ENCODE results near the gene SLC47A2. TPM values are rescaled to one million over a fixed set of nuclear protein-coding genes. Genes with fewer than 3 reads are reported as not detected.
A peak's percentile ranks its signal among the peaks of the same experiment; 100 is the strongest.

The SLC47A2 gene
- total RNA-seq, 1 donor from 2014 or later: not detected

DNA sequence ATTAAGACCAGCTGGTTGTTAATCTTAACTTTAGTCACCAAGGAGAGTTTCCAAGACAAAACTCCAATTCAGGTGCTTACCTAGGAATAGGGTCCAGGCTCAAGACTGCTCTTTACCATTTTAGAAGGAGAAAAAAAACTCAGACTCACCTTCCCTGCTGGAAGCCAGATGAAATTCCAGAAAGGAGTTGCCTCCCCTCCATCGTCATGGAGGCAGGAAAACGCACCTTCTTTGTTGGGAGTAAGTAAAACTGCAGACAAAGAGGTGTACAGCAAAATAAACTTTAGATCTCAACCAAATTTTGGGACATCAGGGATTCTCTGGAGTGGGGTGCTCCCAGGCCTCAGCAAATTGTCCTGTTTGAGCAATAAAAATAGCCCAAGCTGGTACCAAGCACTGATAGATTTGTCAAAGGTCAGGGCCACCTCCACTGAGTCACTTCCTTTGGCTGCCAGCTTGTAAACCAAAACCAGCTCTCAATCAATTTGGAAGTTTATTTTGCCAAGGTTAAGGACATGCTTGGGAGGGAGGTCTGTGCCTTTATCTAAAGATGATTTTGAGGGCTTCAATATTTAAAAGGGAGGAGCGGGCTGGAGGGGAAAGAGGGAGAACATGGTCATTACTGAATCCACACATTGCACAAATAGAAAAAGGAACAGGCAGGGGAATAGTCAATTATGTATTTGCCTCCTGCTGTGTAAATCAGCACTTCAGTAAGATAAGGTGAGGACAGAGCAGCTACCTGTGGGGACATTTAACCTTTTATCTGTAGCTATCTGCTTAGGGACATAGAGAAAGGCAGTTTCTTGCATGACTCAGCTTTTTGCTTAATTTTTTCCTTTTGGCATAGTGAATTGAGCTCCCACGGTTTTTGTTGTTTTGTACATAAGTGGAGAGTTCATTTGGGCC, 69.3 kb downstream of the SLC47A2 start:
- DNase-seq (ENCODE audit: low spot score): peak; percentile 76

DNA sequence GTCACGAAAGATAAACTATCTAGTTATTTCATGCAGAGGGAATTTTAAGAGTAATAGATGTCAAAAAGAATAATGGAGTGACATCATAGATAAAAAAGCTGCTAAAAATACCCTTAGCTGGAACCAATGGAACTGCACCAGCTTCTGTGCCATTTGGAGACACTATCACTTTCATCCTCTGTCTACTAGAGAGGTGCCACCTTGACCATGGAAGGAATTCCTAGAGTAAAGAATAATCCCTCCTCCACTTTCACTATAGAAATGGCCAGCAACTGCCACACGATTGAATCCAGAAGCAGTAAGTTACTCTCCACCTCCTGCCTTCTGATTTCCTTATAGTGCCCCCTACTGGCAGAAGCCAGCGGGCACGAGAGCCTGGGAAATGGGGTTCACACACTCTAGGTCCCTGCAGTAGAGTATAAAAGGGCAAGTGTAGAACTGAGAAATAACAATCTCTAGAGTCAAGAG, 70.6 kb downstream of the SLC47A2 start:
- DNase-seq (ENCODE audit: low spot score): peak; percentile 81

DNA sequence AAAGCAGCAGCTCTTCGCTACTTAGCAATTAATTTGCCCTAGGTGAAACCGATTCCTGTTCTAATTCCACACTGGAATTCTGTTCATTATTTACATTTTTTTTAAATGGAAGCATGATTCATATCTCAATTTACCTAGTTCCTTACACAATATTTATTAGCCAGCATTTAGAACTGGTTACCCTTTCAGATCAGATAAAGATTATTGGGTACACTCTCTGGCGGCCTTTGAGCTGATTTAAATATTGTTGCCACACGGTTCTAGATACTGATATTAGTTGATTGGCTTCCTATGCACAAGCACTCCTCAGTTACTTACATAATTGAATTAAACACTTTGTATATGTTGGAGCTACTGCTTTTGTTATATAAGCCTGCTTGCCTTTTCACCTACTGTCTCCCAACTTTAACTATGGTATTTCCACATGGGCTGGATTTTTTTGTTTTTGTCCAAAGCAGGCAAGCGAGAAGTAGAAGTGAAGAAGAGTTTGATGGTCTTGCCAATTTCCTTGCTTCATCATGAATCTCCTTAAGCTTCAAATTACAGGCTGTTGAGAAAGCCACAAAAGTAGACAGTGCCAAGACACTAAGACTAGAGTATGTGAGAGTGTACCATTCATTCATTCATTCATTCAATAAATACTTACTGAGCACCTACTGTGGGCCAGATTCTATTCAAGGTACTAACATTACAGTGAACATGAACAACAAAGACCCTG, 71.7 kb downstream of the SLC47A2 start:
- no peak for DNase-seq (ENCODE audit: low spot score)

DNA sequence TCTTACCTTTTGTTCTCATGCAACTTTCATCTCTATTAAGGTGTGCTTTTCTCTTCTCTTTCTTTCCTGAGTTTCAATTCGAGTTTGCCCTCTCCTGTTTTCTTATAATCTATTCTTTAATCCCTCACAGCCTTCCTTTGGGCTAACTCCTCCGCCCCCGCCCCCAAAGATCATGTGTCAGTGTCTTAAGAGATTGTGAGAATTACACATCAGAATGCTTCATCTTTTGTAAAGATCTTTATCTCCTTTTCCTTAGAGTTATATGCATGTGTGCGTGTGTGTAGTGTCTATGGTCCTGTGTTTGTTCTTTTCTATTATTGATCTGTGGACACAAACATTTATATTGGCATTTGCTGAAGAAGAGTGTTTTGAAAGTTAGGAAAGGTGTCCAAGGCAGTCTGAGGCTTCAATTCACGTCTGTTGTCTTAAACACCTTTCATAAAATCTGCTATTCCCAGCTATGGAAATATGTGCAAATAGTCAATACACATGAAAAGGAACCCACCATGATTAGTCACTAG, 74.0 kb downstream of the SLC47A2 start:
- DNase-seq (ENCODE audit: low spot score): no peak

DNA sequence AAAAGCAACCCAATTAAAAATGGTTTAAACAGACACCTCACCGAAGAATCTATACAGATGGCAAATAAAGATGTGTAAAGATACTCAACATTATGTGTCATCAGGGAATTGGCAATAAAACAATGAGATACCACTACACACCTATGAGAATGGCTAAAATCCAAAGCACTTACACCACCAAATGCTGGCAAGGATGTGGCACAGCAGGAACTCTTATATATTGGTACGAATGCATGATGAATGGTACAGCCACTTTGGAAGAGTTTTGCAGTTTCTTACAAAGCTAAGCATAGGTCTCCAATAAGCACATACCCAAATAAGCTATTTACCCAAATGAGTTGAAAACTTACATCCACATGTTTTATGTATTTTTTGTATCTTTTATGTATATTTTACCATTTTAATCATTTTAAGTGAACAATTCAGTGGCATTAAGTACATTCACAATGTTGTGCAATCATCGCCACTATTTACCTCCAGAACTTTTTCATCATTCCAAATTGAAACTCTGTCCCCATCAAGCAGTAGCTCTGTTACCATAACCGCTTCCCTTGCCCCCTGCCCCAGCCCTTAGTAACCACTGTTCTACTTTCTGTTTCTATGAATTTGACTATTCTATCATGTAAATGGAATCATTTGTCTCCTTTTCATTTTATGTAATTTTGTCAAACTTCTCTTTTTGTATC, 74.6 kb downstream of the SLC47A2 start:
- DNase-seq (ENCODE audit: low spot score): no peak

DNA sequence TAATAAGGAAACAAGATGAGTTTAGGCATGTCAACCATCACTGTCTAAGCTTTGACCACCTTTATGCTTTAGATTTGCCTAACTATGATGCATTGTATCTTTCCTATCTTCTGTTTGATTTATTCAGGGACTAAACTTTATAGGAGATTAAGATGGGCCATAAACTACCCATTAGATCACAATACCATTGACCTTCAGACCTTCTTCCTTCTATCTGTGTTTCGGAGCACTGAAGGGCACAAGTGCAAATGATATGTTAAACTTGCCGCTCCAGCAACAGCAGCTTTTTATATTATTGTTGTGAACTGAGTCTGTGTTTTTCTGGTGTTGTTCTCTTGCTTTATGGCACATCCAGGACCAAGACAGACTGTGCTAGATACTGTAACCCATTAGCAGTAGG, 84.5 kb downstream of the SLC47A2 start:
- DNase-seq (ENCODE audit: low spot score): no peak

DNA sequence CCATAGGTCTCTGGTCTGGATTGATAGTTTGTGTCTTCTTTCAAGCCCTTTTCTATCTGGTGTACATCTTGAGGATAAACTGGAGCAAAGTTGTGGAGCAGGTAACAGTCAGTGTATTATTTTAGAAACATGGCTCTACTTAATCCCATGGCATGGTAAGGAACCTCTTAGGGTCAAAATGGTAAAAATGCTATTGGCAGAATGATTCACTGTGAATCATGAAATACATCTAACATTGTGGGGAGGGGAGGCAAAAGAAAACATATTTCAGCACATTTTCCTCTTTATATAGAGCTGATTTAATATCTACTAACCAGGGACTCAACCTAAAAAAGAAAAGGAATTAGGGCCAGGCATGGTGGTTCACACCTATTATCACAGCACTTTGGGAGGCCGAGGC, 85.7 kb downstream of the SLC47A2 start:
- DNase-seq (ENCODE audit: low spot score): no peak

DNA sequence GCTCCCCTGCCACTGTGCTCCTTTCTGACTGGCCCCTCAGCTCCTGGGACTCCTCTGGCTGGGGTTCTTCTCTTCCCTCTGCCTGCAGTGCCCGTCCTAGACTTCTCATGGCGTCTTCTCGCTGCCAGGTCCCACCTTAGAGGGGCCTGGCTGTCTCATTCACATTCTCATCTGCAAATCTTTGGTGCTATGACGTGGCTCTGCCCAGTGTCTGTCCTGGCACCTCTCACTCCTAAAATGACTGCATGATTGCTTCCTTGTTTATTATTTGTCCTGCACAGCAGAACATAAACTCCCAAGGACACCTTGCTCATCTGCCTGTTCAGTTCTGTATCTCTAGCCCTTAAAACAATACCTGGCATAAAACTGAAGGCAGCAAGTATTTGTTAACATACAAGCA, 86.3 kb downstream of the SLC47A2 start:
- no peak for DNase-seq (ENCODE audit: low spot score)

DNA sequence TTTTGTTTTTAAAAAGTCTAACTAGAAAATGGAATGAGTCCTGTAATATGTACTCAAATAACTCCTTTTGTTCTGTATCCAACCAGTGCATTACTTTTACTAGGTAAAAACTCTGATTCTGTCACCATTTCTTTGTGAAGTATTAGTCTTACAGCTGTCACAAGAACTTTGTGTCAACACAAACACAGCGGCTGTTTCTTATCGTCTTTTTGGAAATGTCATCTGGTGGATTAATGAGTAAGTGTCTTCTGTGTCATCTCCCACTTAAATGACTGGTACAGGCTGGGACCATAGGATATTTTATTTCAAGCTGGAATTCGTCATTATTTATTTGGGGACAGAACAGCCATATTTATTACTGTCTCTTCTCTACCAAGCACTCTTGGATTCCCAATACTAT, 86.9 kb downstream of the SLC47A2 start:
- no peak for DNase-seq (ENCODE audit: low spot score)

Other genes starting within 250 kb of the SLC47A2 start
- 15.4 TPM for gene SLC47A1, start 182.7 kb downstream of the SLC47A2 start, total RNA-seq
- gene ALDH3A2, start 67.8 kb downstream of the SLC47A2 start, total RNA-seq: 373 TPM
- gene ALDH3A1, start 31.7 kb upstream of the SLC47A2 start, total RNA-seq: 3.4 TPM
- 22.4 TPM for gene ULK2, start 151.4 kb upstream of the SLC47A2 start, total RNA-seq

Measured in mucosa of gallbladder (tissue), 1 donor.